Right lobe of liver (tissue), 4 donors: ENCODE results near the gene ADAMTSL5.

Experiments
- CTCF ChIP-seq, 4 donors: fragments of 200-600 bp in 3 of 4; fragments of 450-650 bp in 1 of 4; IDR thresholded peaks; one replicate each; pipeline versions ENCODE4 v1.5.1 to v1.8.0; 2016 to 2022; ENCODE audit warnings: antibody characterized with exemption in 4 of 4, mild to moderate bottlenecking in 2 of 4
- POLR2A ChIP-seq: fragments of 450-650 bp; IDR thresholded peaks from one replicate; pipeline ENCODE4 v1.6.1; 2017; ENCODE audit warnings: antibody characterized with exemption, mild to moderate bottlenecking
- donor health status: DM: no; HTN: no; CAD: no.
- donor health status: DM: no; HTN: no; CAD: no.
- donor health status: DM: no; HTN: yes; CAD: no.

- TF ChIP-seq CTCF (IDR thresholded peaks at IDR 0.05) (no peak), POLR2A (no peak)
These were observed 38.0 kb downstream of the ADAMTSL5 start for GRCh38 chr19:1474765-1475351.
